HL-60 (cell line): ENCODE measurements around the gene ANKH.

Experiments used
- DNase-seq, 2 experiments: peaks; one replicate each; pipeline ENCODE4 v3.0.0-alpha.2; 2010 to 2020; ENCODE audit warnings: low read depth in 1 of 2, low spot score in 1 of 2
- H3K27ac ChIP-seq: fragments of 250-450 bp; sonication (Bioruptor Pico); replicated peaks from 2 replicates; pipeline ENCODE4 v1.5.1; 2020; ENCODE audit warnings: mild to moderate bottlenecking, moderate library complexity
- H3K27me3 ChIP-seq: fragments of 250-450 bp; sonication (Bioruptor Pico); 2 replicates; pipeline ENCODE4 v1.5.1; 2021; ENCODE audit warnings: mild to moderate bottlenecking, moderate library complexity; ENCODE audit not compliant: insufficient read depth, poor library complexity, severe bottlenecking
- H3K4me3 ChIP-seq: replicated peaks from 2 replicates; pipeline ENCODE4 v1.5.1; 2011; ENCODE audit warnings: mild to moderate bottlenecking, control low read depth, low read length; ENCODE audit not compliant: insufficient read depth
- GABPA ChIP-seq: IDR thresholded peaks from 2 replicates; pipeline ENCODE4 v1.6.1; 2012; ENCODE audit warnings: low read depth
- POLR2AphosphoS5 ChIP-seq: IDR thresholded peaks from 2 replicates; pipeline ENCODE4 v1.6.1; 2012; ENCODE audit warnings: low read depth
- SPI1 ChIP-seq: IDR thresholded peaks from 2 replicates; pipeline ENCODE4 v1.6.1; 2012; ENCODE audit warnings: low read depth, mild to moderate bottlenecking, borderline replicate concordance
- TF ChIP-seq, protein P1 (sequence below): IDR thresholded peaks from one replicate; pipeline ENCODE4 v1.5.1; 2011; ENCODE audit warnings: low read length, control low read depth, inconsistent platforms; ENCODE audit not compliant: insufficient read depth
- TF ChIP-seq, protein P2 (sequence below): IDR thresholded peaks from 2 replicates; pipeline ENCODE4 v1.6.1; 2012; ENCODE audit warnings: low read depth; ENCODE audit not compliant: insufficient replicate concordance

Gene ANKH

DNA sequence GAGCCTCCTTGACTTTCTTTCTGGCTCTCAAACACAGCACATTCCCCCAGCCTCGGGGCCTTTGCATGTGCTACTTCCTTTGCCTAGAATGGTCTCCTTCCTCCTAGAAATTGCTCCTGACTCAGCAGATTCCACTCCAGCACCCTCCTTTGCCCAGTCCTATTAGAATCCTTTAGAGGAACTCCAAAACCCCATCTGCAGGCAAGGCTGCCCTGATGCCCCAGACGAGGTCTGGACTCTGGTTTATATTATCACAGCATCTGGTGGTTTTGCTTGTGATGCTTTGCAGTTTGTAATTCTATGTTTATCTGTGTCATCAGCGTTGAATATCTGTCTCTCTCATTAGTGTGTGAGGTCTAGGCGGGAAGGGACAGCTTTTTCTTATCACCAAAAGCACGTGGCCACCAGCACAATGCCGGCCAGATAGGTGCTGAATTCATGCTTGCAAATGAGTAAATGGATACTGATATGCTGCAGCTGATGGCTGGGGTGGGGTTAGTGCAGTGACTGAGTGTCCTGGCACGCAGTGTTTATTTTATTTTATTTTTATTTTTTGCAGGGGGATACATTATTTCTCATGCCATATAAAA is 30.0 kb upstream of the ANKH start:
- Histone ChIP-seq H3K4me3 (no peak overlapping the region), H3K27ac (no peak overlapping the region), H3K27me3 (no peaks in the 10 kb centered on the region)
- DNase-seq, result no peak
- TF ChIP-seq SPI1, result no peak
- no peak for TF ChIP-seq POLR2AphosphoS5
- TF ChIP-seq, protein P1, sequence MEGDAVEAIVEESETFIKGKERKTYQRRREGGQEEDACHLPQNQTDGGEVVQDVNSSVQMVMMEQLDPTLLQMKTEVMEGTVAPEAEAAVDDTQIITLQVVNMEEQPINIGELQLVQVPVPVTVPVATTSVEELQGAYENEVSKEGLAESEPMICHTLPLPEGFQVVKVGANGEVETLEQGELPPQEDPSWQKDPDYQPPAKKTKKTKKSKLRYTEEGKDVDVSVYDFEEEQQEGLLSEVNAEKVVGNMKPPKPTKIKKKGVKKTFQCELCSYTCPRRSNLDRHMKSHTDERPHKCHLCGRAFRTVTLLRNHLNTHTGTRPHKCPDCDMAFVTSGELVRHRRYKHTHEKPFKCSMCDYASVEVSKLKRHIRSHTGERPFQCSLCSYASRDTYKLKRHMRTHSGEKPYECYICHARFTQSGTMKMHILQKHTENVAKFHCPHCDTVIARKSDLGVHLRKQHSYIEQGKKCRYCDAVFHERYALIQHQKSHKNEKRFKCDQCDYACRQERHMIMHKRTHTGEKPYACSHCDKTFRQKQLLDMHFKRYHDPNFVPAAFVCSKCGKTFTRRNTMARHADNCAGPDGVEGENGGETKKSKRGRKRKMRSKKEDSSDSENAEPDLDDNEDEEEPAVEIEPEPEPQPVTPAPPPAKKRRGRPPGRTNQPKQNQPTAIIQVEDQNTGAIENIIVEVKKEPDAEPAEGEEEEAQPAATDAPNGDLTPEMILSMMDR, result no peak
- TF ChIP-seq GABPA, result no peak
- TF ChIP-seq, protein P2, sequence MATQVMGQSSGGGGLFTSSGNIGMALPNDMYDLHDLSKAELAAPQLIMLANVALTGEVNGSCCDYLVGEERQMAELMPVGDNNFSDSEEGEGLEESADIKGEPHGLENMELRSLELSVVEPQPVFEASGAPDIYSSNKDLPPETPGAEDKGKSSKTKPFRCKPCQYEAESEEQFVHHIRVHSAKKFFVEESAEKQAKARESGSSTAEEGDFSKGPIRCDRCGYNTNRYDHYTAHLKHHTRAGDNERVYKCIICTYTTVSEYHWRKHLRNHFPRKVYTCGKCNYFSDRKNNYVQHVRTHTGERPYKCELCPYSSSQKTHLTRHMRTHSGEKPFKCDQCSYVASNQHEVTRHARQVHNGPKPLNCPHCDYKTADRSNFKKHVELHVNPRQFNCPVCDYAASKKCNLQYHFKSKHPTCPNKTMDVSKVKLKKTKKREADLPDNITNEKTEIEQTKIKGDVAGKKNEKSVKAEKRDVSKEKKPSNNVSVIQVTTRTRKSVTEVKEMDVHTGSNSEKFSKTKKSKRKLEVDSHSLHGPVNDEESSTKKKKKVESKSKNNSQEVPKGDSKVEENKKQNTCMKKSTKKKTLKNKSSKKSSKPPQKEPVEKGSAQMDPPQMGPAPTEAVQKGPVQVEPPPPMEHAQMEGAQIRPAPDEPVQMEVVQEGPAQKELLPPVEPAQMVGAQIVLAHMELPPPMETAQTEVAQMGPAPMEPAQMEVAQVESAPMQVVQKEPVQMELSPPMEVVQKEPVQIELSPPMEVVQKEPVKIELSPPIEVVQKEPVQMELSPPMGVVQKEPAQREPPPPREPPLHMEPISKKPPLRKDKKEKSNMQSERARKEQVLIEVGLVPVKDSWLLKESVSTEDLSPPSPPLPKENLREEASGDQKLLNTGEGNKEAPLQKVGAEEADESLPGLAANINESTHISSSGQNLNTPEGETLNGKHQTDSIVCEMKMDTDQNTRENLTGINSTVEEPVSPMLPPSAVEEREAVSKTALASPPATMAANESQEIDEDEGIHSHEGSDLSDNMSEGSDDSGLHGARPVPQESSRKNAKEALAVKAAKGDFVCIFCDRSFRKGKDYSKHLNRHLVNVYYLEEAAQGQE, result no peak

DNA sequence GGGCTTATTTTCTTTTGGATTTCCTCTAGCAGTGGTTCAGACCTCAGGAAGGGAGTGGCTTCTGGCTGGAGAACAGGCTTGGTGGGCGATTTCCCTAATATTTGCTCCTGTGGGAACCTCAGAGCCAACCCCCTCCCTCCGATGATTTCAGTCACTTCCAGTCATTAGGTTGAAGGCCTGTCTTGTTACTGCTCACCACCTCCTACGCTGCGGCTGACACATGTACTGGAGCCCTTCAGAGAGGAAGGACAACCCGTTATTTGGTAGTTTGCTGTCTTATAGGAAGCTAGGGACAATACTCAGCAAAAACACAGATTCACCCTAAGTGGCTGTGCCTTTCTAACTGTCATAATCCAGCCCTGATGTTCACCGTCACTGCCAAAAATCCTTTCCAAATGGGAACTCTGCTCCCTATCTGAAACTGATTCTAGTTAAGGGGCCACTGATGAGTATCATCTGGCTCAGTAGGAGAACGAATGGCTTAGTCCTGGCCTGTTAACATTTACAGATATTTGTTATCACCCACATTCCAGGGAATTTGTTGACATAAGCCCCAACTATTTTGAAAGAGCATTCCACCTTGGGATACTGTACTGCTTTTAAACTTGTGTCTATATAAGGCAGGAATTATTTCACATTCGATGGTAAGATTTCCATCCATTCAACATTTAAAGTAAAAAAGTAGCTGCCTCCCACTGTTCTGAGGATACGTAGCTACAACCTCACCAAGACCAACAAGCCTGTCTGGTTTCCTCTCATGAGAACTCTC is 29.3 kb upstream of the ANKH start:
- Histone ChIP-seq H3K27ac (no peak overlapping the region), H3K4me3 (no peak overlapping the region), H3K27me3 (no peaks in the 10 kb centered on the region)
- TF ChIP-seq POLR2AphosphoS5, result no peak
- TF ChIP-seq SPI1, result no peak
- TF ChIP-seq, protein P1, result no peak
- TF ChIP-seq GABPA, result no peak
- TF ChIP-seq, protein P2, result no peak
- DNase-seq, result no peak

DNA sequence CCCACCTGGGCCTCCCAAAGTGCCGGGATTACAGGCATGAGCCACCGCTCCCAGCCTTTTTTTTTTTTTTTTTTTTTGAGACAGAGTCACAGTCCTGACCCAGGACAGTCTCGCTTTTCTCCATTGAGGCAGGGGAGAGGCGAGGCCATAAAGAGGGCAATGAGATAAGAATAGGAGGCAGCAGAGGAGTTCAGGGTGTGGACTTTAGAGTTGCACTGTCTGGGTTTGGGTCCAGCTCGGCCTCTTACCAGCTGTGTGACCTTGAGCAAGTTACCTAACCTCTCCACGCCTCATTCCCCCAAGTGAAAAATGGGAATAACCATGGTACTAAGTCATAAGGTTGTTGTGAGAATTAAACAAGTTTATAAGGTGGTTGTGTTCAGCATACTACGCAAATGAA is 24.6 kb upstream of the ANKH start:
- H3K4me3 ChIP-seq, result no peak overlapping the region
- H3K27ac ChIP-seq, result no peak overlapping the region
- TF ChIP-seq SPI1 (no peak), POLR2AphosphoS5 (no peak), GABPA (no peak)
- TF ChIP-seq, protein P1, result no peak
- TF ChIP-seq, protein P2, result no peak
- no peak for DNase-seq
- no peaks in the 10 kb centered on the region for H3K27me3 ChIP-seq
